ENCODE results near the gene CCDC97.

CCDC97 gene

DNA sequence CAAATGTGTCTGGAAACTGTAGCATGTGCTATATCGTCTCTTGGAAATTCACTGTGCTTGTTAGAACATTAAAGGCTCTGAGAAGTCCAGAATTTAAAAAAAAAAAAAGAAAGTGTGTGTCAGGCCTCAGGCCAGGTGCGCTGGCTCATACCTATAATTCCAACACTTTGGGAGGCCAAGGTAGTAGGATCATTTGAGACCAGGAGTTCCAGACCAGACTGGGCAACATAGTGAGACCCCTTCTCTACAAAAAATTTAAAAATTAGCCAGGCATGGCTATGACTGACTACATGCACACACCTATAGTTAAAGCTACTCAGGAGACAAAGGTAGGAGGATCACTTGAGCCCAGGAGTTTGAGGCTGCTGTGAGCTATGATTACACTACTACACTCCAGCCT lies 40.9 kb upstream of the CCDC97 start:
- TF ChIP-seq, protein P1, sequence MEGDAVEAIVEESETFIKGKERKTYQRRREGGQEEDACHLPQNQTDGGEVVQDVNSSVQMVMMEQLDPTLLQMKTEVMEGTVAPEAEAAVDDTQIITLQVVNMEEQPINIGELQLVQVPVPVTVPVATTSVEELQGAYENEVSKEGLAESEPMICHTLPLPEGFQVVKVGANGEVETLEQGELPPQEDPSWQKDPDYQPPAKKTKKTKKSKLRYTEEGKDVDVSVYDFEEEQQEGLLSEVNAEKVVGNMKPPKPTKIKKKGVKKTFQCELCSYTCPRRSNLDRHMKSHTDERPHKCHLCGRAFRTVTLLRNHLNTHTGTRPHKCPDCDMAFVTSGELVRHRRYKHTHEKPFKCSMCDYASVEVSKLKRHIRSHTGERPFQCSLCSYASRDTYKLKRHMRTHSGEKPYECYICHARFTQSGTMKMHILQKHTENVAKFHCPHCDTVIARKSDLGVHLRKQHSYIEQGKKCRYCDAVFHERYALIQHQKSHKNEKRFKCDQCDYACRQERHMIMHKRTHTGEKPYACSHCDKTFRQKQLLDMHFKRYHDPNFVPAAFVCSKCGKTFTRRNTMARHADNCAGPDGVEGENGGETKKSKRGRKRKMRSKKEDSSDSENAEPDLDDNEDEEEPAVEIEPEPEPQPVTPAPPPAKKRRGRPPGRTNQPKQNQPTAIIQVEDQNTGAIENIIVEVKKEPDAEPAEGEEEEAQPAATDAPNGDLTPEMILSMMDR (IDR thresholded peaks at IDR 0.05; ENCODE audit: insufficient read depth, low read length, poor library complexity, severe bottlenecking), result no peak
- TF ChIP-seq EZH2phosphoT487 (conservative IDR thresholded peaks at IDR 0.05; ENCODE audit: low read length), result no peak
- peaks cover 29% of the 10 kb centered on the region for H3K36me3 ChIP-seq (ENCODE audit: low read length)

DNA sequence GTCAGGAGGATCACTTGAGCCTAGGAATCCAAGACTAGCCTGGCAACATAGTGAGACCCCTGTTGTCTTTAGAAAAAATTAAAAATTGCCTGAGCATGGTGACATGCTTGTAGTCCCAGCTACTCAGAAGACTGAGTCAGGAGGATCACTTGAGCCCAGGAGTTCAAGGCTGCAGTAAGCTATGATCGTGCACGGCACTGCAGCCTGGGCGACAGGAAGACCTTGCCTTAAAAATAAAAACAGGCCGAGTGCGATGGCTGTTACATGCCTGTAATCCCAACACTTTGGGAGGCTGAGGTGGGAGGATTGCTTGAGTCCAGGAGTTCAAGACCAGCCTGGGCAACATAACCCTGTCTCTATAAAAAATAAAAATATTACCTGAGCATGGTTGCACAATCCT lies 40.4 kb upstream of the CCDC97 start:
- no peaks in the 10 kb centered on the region for H3F3A ChIP-seq (ENCODE audit: insufficient read depth)
- H3K4me3 ChIP-seq (ENCODE audit: insufficient read depth, low read length, poor library complexity, severe bottlenecking), result no peak overlapping the region
- H3K4me2 ChIP-seq (ENCODE audit: low read depth, low read length, poor library complexity, severe bottlenecking), result no peak overlapping the region
- no peaks in the 10 kb centered on the region for H3K27me3 ChIP-seq (ENCODE audit: low read length)
- no peaks in the 10 kb centered on the region for H3K9me3 ChIP-seq (ENCODE audit: insufficient read depth, low read length)
- H3K36me3 ChIP-seq (ENCODE audit: low read length), result peaks cover 34% of the 10 kb centered on the region
- no peak overlapping the region for H2AFZ ChIP-seq (ENCODE audit: low read depth, low read length, severe bottlenecking)
- H4K20me1 ChIP-seq (ENCODE audit: low read depth, low read length), result no peaks in the 10 kb centered on the region
- H3K79me2 ChIP-seq (ENCODE audit: insufficient read depth, low read length), result peaks cover 47% of the 10 kb centered on the region
- H3K27ac ChIP-seq (ENCODE audit: low read depth, low read length), result no peak overlapping the region
- TF ChIP-seq EZH2phosphoT487 (conservative IDR thresholded peaks at IDR 0.05; ENCODE audit: low read length), result no peak
- TF ChIP-seq, protein P1 (IDR thresholded peaks at IDR 0.05; ENCODE audit: insufficient read depth, low read length, poor library complexity, severe bottlenecking), result no peak
- H3K9ac ChIP-seq (ENCODE audit: low read length), result no peak overlapping the region
- H3K9me2 ChIP-seq (replicated peaks; ENCODE audit: insufficient read depth, low read length), result no peaks in the 10 kb centered on the region

More for the DNA sequence above, 40.9 kb upstream of the CCDC97 start:
- H4K20me1 ChIP-seq (ENCODE audit: low read depth, low read length), result no peaks in the 10 kb centered on the region
- H3F3A ChIP-seq (ENCODE audit: insufficient read depth), result no peaks in the 10 kb centered on the region
- no peak overlapping the region for H3K4me3 ChIP-seq (ENCODE audit: insufficient read depth, low read length, poor library complexity, severe bottlenecking)
- no peaks in the 10 kb centered on the region for H3K9me3 ChIP-seq (ENCODE audit: insufficient read depth, low read length)
- peaks cover 51% of the 10 kb centered on the region for H3K79me2 ChIP-seq (ENCODE audit: insufficient read depth, low read length)
- H3K27me3 ChIP-seq (ENCODE audit: low read length), result no peaks in the 10 kb centered on the region
- H3K9ac ChIP-seq (ENCODE audit: low read length), result no peak overlapping the region
- H3K4me2 ChIP-seq (ENCODE audit: low read depth, low read length, poor library complexity, severe bottlenecking), result no peak overlapping the region
- H2AFZ ChIP-seq (ENCODE audit: low read depth, low read length, severe bottlenecking), result no peak overlapping the region
- H3K9me2 ChIP-seq (replicated peaks; ENCODE audit: insufficient read depth, low read length), result no peaks in the 10 kb centered on the region
- no peak overlapping the region for H3K27ac ChIP-seq (ENCODE audit: low read depth, low read length)

DNA sequence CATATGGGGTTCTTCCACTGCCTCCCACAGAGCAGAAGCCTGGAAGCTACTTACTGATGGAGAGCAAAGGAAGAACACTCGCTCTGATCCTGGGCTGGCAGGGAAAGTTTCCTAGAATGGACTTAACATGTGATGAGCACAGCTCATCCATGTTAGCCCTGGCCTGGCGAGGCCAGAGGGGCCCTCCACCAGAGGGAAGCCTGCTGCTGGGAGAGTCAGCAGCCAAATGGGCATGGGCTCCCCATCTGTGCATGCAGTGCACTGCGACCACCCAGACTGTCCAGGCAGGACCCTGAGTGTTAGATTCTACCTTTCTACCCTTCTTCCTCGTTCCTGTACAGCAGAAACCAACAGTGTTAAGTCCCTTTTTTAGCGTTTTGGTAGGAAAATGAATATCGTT lies 36.9 kb upstream of the CCDC97 start:
- Histone ChIP-seq H3K9me2 (replicated peaks; ENCODE audit: insufficient read depth, low read length) (no peaks in the 10 kb centered on the region), H3K9ac (ENCODE audit: low read length) (no peak overlapping the region), H3K4me3 (ENCODE audit: insufficient read depth, low read length, poor library complexity, severe bottlenecking) (no peak overlapping the region), H4K20me1 (ENCODE audit: low read depth, low read length) (0 out of 2 replicates have a peak, but pooled peaks cover 2% of the 10 kb centered on the region), H3K36me3 (ENCODE audit: low read length) (peaks cover 46% of the 10 kb centered on the region), H3F3A (ENCODE audit: insufficient read depth) (no peaks in the 10 kb centered on the region), H3K4me2 (ENCODE audit: low read depth, low read length, poor library complexity, severe bottlenecking) (no peak overlapping the region), H3K9me3 (ENCODE audit: insufficient read depth, low read length) (no peaks in the 10 kb centered on the region), H3K27ac (ENCODE audit: low read depth, low read length) (no peak overlapping the region), H3K79me2 (ENCODE audit: insufficient read depth, low read length) (peaks cover 12% of the 10 kb centered on the region), H3K27me3 (ENCODE audit: low read length) (no peaks in the 10 kb centered on the region), H2AFZ (ENCODE audit: low read depth, low read length, severe bottlenecking) (no peak overlapping the region)
- TF ChIP-seq, protein P1 (IDR thresholded peaks at IDR 0.05; ENCODE audit: insufficient read depth, low read length, poor library complexity, severe bottlenecking), result no peak
- TF ChIP-seq EZH2phosphoT487 (conservative IDR thresholded peaks at IDR 0.05; ENCODE audit: low read length), result no peak
